Measurements from ENCODE around the gene AKR1E2. TPM values are rescaled to one million over a fixed set of nuclear protein-coding genes. Genes with fewer than 3 reads are reported as not detected.

The AKR1E2 gene
- total and polyA plus RNA-seq, 2 of the 8 experiments (the other 6 are each of a cell fraction or from before 2014, with no cell fraction given): 2.6 to 3.5 TPM

GRCh38 chr10:4833286-4833685 is 7.3 kb downstream of the AKR1E2 start:
- Histone ChIP-seq H3K27ac (ENCODE audit: low read depth, low read length) (no peak overlapping the region), H4K5ac (ENCODE audit: insufficient read length, low read depth, low read length) (no peak overlapping the region), H3K4me1 (replicated peaks in 1 of 4; ENCODE audit: control insufficient read depth in 3 of 4, insufficient read depth in 4 of 4, low read length in 3 of 4) (no peaks in the 10 kb centered on the region), H3K4ac (replicated peaks; ENCODE audit: insufficient read length, low read depth, low read length) (no peak overlapping the region), H3K79me2 (ENCODE audit: control insufficient read depth in 1 of 2, insufficient read depth in 2 of 2, low read length in 2 of 2) (no peaks in the 10 kb centered on the region), H3K9ac (replicated peaks in 1 of 4; ENCODE audit: extremely low read depth in 1 of 4, low read depth in 3 of 4, low read length in 3 of 4) (no peak overlapping the region), H3K27me3 (replicated peaks in 1 of 4; ENCODE audit: control insufficient read depth in 3 of 4, extremely low read depth in 1 of 4, insufficient read depth in 3 of 4, low read length in 3 of 4) (no peaks in the 10 kb centered on the region; a peak in 1 of 7 replicates), H2BK15ac (ENCODE audit: low read length) (no peak overlapping the region), H4K91ac (replicated peaks; ENCODE audit: insufficient read length, low read length) (no peak overlapping the region), H3K36me3 (ENCODE audit: control insufficient read depth in 2 of 4, insufficient read depth in 4 of 4, low read length in 3 of 4) (no peaks in the 10 kb centered on the region; a peak in 1 of 8 replicates), H3K56ac (replicated peaks; ENCODE audit: insufficient read length, low read depth, low read length) (no peak overlapping the region), H2BK20ac (ENCODE audit: low read length) (no peak overlapping the region), H2AFZ (ENCODE audit: low read length) (no peak overlapping the region), H3K79me1 (ENCODE audit: low read depth, low read length) (no peaks in the 10 kb centered on the region), H2AK5ac (ENCODE audit: low read depth, low read length) (no peak overlapping the region), H2BK120ac (replicated peaks; ENCODE audit: low read depth, low read length) (no peak overlapping the region), H2BK5ac (ENCODE audit: low read depth, low read length) (no peak overlapping the region), H4K8ac (ENCODE audit: extremely low read depth, insufficient read depth, low read length) (no peak overlapping the region), H4K20me1 (replicated peaks in 1 of 2; ENCODE audit: control insufficient read depth in 1 of 2, insufficient read depth in 2 of 2, low read length in 2 of 2) (no peaks in the 10 kb centered on the region), H3K9me3 (ENCODE audit: insufficient read depth in 2 of 2, low read depth in 1 of 2, low read length in 1 of 2) (no peaks in the 10 kb centered on the region), H3K18ac (ENCODE audit: extremely low read depth, low read length) (no peak overlapping the region), H3K14ac (ENCODE audit: insufficient read length) (no peak overlapping the region), H3K4me3 (ENCODE audit: extremely low read depth in 1 of 4, insufficient read depth in 2 of 4, low read depth in 3 of 4, low read length in 4 of 4) (no peak overlapping the region), H2BK12ac (ENCODE audit: low read depth, low read length) (no peak overlapping the region), H3K4me2 (ENCODE audit: insufficient read depth in 1 of 2, low read depth in 2 of 2, low read length in 2 of 2) (no peak overlapping the region), H3K23me2 (ENCODE audit: low read depth, low read length) (no peaks in the 10 kb centered on the region), H3K23ac (ENCODE audit: insufficient read length) (no peak overlapping the region)
- POLR2A ChIA-PET (ENCODE audit: partially characterized antibody): no interaction called here
- CTCF ChIA-PET (ENCODE audit: partially characterized antibody): interaction anchor here (1.0 to 5.7 kb wide), 4 partner anchors 16 to 790 kb away, joined by 3 to 22 read pairs (median 12); no protein-coding TSS in a partner anchor
- DNase-seq (ENCODE audit: low read depth in 1 of 2, low spot score in 2 of 2) (no peak), FAIRE-seq (no peak)
- 78% methylated on average over 7 of the region's 7 CpGs; no CpG with 5 or more reads in 1 of the 2 experiments for WGBS, 2 experiments (ENCODE audit: extremely low coverage in 1 of 2, insufficient coverage in 1 of 2, insufficient read length in 1 of 2, insufficient replicate concordance in 2 of 2, low coverage in 1 of 2, low lambda C conversion rate in 2 of 2, missing lambda C conversion rate in 1 of 2)
- TF ChIP-seq TAF7 (optimal IDR thresholded peaks at IDR 0.05; ENCODE audit: borderline replicate concordance, low read depth, low read length): no peak
- TF ChIP-seq, protein P1, sequence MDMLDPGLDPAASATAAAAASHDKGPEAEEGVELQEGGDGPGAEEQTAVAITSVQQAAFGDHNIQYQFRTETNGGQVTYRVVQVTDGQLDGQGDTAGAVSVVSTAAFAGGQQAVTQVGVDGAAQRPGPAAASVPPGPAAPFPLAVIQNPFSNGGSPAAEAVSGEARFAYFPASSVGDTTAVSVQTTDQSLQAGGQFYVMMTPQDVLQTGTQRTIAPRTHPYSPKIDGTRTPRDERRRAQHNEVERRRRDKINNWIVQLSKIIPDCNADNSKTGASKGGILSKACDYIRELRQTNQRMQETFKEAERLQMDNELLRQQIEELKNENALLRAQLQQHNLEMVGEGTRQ (IDR thresholded peaks at IDR 0.05; ENCODE audit: low read length): no peak
- TF ChIP-seq GTF2F1 (IDR thresholded peaks at IDR 0.05; ENCODE audit: borderline replicate concordance, low read depth, low read length): no peak
- TF ChIP-seq CEBPB (IDR thresholded peaks at IDR 0.05; ENCODE audit: low read depth, low read length): no peak
- no peak for TF ChIP-seq CHD1 (IDR thresholded peaks at IDR 0.05; ENCODE audit: low read depth, low read length)
